Subcutaneous adipose tissue (tissue), 4 donors: ENCODE data around the gene SCGB1D2. TPM values are rescaled to one million over a fixed set of nuclear protein-coding genes. Genes with fewer than 3 reads are reported as not detected.

Source experiments
- CTCF ChIP-seq: fragments of 450-650 bp; IDR thresholded peaks from one replicate; pipeline ENCODE4 v1.5.1; 2016; ENCODE audit warnings: low read depth, mild to moderate bottlenecking, control low read depth, antibody characterized with exemption, moderate library complexity
- total RNA-seq, 4 donors: library from RNA; depleted of rRNA; stranded (reverse); fragments of >200 nt; gene quantifications; one replicate each; pipeline ENCODE4 v1.1.0, GENCODE V29; 2016

Gene SCGB1D2
- total RNA-seq, 4 donors from 2014 or later: not detected

DNA sequence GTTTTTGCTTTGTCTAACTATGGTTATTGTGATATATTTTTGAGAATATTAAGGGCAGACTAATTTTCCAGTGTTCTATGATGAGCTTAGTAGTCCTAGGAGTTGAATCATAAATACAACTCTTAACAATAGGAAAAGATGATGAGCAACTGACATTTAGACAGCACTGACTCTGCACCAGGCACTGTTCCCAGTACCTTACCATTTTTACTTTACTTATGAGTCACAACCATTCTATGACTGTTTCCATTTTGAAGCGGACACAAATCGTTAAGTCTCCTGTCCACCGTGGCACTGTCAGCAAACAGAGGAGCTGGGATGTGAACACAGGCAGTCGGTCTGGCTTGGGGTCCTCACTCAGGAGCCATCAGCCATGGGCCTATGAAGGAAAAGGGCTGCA is 24.5 kb downstream of the SCGB1D2 start:
- TF ChIP-seq CTCF: no peak

GRCh38 chr11:62267050-62267449 is 25.0 kb downstream of the SCGB1D2 start:
- TF ChIP-seq CTCF: no peak

- no peak for TF ChIP-seq CTCF
Measured at GRCh38 chr11:62267576-62267975, 25.5 kb downstream of the SCGB1D2 start.

GRCh38 chr11:62269654-62270278 is 27.7 kb downstream of the SCGB1D2 start, which contains the start of gene SCGB2A2:
Gene SCGB2A2, plus strand, starts transcription at chr11:62270158. Its CDS starts 59 bp downstream, at chr11:62270217.
- TF ChIP-seq CTCF: no peak

DNA sequence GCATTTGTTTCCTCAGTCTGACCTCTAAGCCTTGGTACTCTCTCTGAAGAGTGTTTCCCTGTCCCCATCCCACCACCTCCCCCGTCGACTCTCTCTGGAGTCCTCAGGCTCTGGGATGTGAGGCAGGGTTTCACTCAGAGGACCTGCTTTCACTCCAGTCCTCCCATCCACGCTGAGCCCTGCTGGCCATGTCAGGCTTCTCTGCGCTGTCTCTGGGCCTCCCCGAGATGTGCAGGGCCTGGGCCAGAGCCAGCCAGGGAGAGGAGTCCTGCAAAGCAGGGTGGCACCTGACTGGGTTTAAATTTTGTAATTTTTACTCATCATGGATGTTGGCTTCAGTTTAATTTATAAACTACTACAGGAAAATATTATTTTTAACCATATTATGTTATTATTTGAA is 31.2 kb downstream of the SCGB1D2 start:
- TF ChIP-seq CTCF: no peak

GRCh38 chr11:62273789-62274275 is 31.8 kb downstream of the SCGB1D2 start:
- no peak for TF ChIP-seq CTCF

- no peak for TF ChIP-seq CTCF
Measured at GRCh38 chr11:62280452-62280851, 38.4 kb downstream of the SCGB1D2 start.

Other genes starting within 250 kb of the SCGB1D2 start
- 10 to 100 TPM in 3 of 4 donors, 1 to 10 TPM in 1; 8.8 to 15.0 (median 12.3) TPM for gene INCENP, start 118.2 kb upstream of the SCGB1D2 start, total RNA-seq
- gene SCGB1D1, start 52.0 kb upstream of the SCGB1D2 start, total RNA-seq: not detected
- not detected for gene SCGB2A1, start 33.6 kb upstream of the SCGB1D2 start, total RNA-seq
- not detected for gene SCGB2A2, start 27.9 kb downstream of the SCGB1D2 start, total RNA-seq
- gene SCGB1D4, start 56.8 kb downstream of the SCGB1D2 start, total RNA-seq: not detected
- 10 to 100 TPM in 3 of 4 donors, 1 to 10 TPM in 1; 9.6 to 32.0 (median 15.0) TPM for gene ASRGL1, start 95.2 kb downstream of the SCGB1D2 start, total RNA-seq
- not detected for gene SCGB1A1, start 176.8 kb downstream of the SCGB1D2 start, total RNA-seq